OCI-LY1 (cell line): Measurements from ENCODE around the gene REXO4.

Experiments used
- H2AFZ ChIP-seq: fragments of 200-600 bp; sonication (generic), shearing (Covaris generic); 2 replicates; pipeline ENCODE4 v1.6.0; 2014; ENCODE audit warnings: antibody characterized with exemption, mild to moderate bottlenecking, low read length
- H3F3A ChIP-seq: fragments of 200-600 bp; sonication (generic), shearing (Covaris generic); 2 replicates; pipeline ENCODE4 v1.6.0; 2014; ENCODE audit warnings: mild to moderate bottlenecking, antibody characterized with exemption, low read length, moderate library complexity; ENCODE audit not compliant: insufficient read depth
- H3K27ac ChIP-seq: fragments of 200-600 bp; sonication (generic); 2 replicates; pipeline ENCODE4 v1.5.1; 2014; ENCODE audit warnings: low read length, mixed run types, mild to moderate bottlenecking, low read depth; ENCODE audit not compliant: poor library complexity, severe bottlenecking
- H3K27me3 ChIP-seq: fragments of 200-600 bp; sonication (generic); 2 replicates; pipeline ENCODE4 v1.6.0; 2014; ENCODE audit warnings: antibody characterized with exemption, mild to moderate bottlenecking, low read length, moderate library complexity; ENCODE audit not compliant: insufficient read depth
- H3K36me3 ChIP-seq: fragments of 200-600 bp; sonication (generic); 2 replicates; pipeline ENCODE4 v1.6.1; 2014; ENCODE audit warnings: mild to moderate bottlenecking, antibody characterized with exemption, low read length, moderate library complexity, mixed read lengths; ENCODE audit not compliant: insufficient read depth
- H3K4me1 ChIP-seq: fragments of 200-600 bp; sonication (generic); 2 replicates; pipeline ENCODE4 v1.5.1; 2014; ENCODE audit warnings: mild to moderate bottlenecking, low read length, moderate library complexity; ENCODE audit not compliant: insufficient read depth, severe bottlenecking
- H3K4me2 ChIP-seq: fragments of 200-600 bp; sonication (generic), shearing (Covaris generic); 2 replicates; pipeline ENCODE4 v1.6.1; 2014; ENCODE audit warnings: low read length
- H3K4me3 ChIP-seq: fragments of 200-600 bp; sonication (generic); 2 replicates; pipeline ENCODE4 v1.5.1; 2014; ENCODE audit warnings: low read length, low read depth, mild to moderate bottlenecking, mixed read lengths; ENCODE audit not compliant: poor library complexity, severe bottlenecking
- H3K79me2 ChIP-seq: fragments of 200-600 bp; shearing (Covaris generic); 2 replicates; pipeline ENCODE4 v1.6.1; 2016; ENCODE audit warnings: mixed run types, low read length, mixed read lengths; ENCODE audit not compliant: insufficient read depth
- H3K9ac ChIP-seq: fragments of 200-600 bp; sonication (generic), shearing (Covaris generic); 2 replicates; pipeline ENCODE4 v1.6.1; 2014; ENCODE audit warnings: mild to moderate bottlenecking, low read length, mixed read lengths
- H3K9me2 ChIP-seq: fragments of 200-600 bp; sonication (generic), shearing (Covaris generic); 2 replicates; pipeline ENCODE4 v1.6.1; 2014; ENCODE audit warnings: low read depth, mild to moderate bottlenecking, low read length, mixed read lengths
- H3K9me3 ChIP-seq: fragments of 200-600 bp; shearing (Covaris generic); 2 replicates; pipeline ENCODE4 v1.6.1; 2014; ENCODE audit warnings: low read length, mixed read lengths
- H4K20me1 ChIP-seq: fragments of 200-600 bp; sonication (generic), shearing (Covaris generic); 2 replicates; pipeline ENCODE4 v1.6.0; 2016; ENCODE audit warnings: mild to moderate bottlenecking, low read length; ENCODE audit not compliant: insufficient read depth
- EZH2 ChIP-seq: fragments of 200-600 bp; sonication (generic), shearing (Covaris generic); IDR thresholded peaks from 2 replicates; pipeline ENCODE4 v1.8.0; 2017; ENCODE audit warnings: borderline replicate concordance, mixed run types, mild to moderate bottlenecking, antibody characterized with exemption, low read length, moderate library complexity, mixed read lengths
- TF ChIP-seq, protein P1 (sequence below): fragments of 200-600 bp; sonication (generic), shearing (Covaris generic); IDR thresholded peaks from 2 replicates; pipeline ENCODE4 v1.5.1; 2017; ENCODE audit warnings: mild to moderate bottlenecking, antibody characterized with exemption, low read length, moderate library complexity, mixed read lengths

Gene REXO4

DNA sequence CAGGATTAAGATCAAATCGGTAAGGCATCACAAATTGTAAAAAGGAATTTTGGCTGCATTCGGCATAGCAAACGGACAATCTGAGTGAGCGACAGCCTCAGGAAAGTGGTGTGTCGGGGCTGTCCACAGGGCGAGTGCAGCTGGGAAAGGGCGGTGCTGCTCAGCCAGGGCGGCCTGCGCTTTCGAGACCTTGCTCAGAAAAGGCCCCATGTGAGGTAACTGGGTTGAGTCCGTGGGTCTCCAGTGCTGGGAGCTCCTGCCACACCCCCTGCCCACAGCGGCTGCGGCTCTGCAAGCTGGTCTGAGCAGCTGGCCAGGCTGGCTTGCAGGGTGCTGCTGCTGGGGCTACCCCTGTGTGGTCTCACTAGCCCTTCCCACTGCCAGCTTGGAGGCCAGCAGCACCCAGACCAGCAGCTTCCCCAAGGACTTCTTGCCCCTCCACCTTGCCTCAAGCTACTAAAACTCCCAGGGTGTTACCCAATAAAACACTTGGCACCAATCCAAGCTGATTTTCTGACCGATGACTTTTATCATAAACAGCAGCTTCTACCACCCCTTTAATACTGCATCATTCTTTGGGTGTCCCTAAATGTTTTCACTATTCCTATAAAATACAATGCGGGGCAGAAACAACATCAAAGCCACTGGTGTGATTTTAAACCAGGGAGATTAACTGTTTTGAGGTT, 55.3 kb downstream of the REXO4 start:
- H2AFZ ChIP-seq, result no peak overlapping the region
- H4K20me1 ChIP-seq, result no peaks in the 10 kb centered on the region
- H3F3A ChIP-seq, result no peaks in the 10 kb centered on the region
- H3K4me1 ChIP-seq, result peaks cover 7% of the 10 kb centered on the region
- H3K9ac ChIP-seq, result no peak overlapping the region
- no peak overlapping the region for H3K4me2 ChIP-seq
- no peaks in the 10 kb centered on the region for H3K79me2 ChIP-seq
- peaks cover 87% of the 10 kb centered on the region for H3K36me3 ChIP-seq
- no peaks in the 10 kb centered on the region for H3K9me3 ChIP-seq
- H3K27ac ChIP-seq, result no peak overlapping the region
- H3K27me3 ChIP-seq, result no peaks in the 10 kb centered on the region
- no peak overlapping the region for H3K4me3 ChIP-seq
- TF ChIP-seq, protein P1, sequence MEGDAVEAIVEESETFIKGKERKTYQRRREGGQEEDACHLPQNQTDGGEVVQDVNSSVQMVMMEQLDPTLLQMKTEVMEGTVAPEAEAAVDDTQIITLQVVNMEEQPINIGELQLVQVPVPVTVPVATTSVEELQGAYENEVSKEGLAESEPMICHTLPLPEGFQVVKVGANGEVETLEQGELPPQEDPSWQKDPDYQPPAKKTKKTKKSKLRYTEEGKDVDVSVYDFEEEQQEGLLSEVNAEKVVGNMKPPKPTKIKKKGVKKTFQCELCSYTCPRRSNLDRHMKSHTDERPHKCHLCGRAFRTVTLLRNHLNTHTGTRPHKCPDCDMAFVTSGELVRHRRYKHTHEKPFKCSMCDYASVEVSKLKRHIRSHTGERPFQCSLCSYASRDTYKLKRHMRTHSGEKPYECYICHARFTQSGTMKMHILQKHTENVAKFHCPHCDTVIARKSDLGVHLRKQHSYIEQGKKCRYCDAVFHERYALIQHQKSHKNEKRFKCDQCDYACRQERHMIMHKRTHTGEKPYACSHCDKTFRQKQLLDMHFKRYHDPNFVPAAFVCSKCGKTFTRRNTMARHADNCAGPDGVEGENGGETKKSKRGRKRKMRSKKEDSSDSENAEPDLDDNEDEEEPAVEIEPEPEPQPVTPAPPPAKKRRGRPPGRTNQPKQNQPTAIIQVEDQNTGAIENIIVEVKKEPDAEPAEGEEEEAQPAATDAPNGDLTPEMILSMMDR, result no peak
- TF ChIP-seq EZH2, result no peak
- H3K9me2 ChIP-seq, result no peaks in the 10 kb centered on the region

DNA sequence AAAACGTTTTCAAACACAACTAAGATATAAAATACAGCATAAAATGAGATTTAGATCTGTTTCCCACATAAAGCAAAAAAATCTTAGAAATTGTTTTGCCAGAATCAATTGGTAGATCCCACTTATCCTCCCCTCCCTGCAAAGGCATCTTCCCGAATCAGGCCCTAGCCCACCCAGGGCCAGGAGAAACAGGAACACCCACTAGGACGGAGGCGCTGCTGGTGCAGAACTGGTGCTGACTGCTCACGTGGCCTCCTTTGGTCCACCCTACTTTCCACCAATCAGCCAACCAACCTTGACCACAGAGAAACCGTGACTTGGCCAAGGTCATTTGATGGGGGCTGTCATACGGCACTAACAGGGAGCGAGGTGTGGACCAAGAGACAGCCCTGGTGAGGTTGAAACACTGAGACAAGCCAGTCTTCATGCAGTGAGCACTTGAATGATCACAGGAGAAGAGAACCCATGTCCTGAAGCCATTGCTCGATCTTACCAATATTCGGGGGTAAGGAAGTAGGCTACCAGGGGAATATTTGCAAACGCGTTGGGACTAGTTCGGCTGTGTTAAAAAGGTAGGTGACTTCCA, 56.2 kb downstream of the REXO4 start:
- Histone ChIP-seq H3F3A (no peaks in the 10 kb centered on the region), H3K36me3 (peaks cover 87% of the 10 kb centered on the region), H3K9ac (no peak overlapping the region), H3K27me3 (no peaks in the 10 kb centered on the region), H2AFZ (no peak overlapping the region), H3K27ac (no peak overlapping the region), H3K9me2 (no peaks in the 10 kb centered on the region), H3K9me3 (no peaks in the 10 kb centered on the region), H3K4me1 (peaks cover 13% of the 10 kb centered on the region), H4K20me1 (no peaks in the 10 kb centered on the region), H3K79me2 (no peaks in the 10 kb centered on the region; the same call in 1 of the 2 replicates), H3K4me3 (no peak overlapping the region), H3K4me2 (no peak overlapping the region)
- no peak for TF ChIP-seq EZH2
- TF ChIP-seq, protein P1, result no peak

DNA sequence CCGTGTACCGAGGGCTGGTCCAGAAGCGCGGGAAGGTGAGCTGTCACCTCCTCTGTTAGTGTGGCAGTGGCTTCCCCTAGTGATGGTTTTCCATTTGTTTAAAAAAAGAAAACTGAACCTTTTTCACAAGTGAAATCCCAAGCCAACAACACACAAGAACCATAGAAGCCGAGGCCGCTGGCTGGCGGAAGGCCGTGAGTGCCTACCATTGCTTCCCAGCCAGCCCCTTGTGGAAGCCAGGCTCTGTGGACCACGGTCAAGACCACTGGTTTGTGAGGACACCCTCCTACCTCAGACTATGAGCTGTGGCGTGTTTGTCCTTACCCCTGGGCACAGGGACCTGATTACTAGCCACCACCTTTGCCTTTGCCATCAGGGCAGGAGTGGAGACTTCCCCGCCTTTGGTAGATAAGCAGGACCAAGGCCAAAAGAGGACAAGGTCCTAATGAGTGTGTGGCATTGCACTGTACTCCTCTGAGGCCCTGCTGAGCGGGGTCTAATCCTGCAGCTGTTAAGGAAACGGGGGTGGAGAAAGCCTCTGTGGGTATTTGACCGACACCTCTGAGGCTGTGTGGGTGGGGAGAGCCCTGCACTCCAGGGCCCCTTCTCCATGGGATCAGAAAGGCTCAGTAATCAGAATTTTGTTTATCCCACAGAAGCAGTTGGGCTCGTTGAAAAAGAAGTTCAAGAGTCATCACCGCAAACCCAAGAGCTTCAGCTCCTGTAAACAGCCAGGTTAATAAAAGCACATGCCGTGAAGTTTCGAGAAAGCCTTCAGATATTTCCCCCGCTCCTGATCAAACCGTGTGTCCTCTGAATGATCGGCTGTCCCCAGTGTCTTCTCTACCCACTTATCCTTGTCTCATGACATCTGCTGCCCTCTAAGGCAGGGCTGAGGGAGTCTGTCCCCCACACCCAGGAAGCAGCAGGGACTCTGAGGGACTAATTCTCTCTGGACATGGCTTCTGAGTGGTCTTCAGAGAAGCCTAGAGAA, 57.1 kb downstream of the REXO4 start:
- Histone ChIP-seq H3K4me3 (no peak overlapping the region), H2AFZ (no peak overlapping the region), H3K9me3 (no peaks in the 10 kb centered on the region), H3K9me2 (no peaks in the 10 kb centered on the region), H3K9ac (no peak overlapping the region), H3K79me2 (no peaks in the 10 kb centered on the region; the same call in 1 of the 2 replicates), H3K4me2 (no peak overlapping the region), H4K20me1 (no peaks in the 10 kb centered on the region), H3K27ac (no peak overlapping the region), H3K4me1 (peaks cover 15% of the 10 kb centered on the region), H3K27me3 (no peaks in the 10 kb centered on the region), H3K36me3 (peaks cover 78% of the 10 kb centered on the region), H3F3A (peaks cover 2% of the 10 kb centered on the region; the same call in 1 of the 2 replicates)
- TF ChIP-seq, protein P1, result no peak
- no peak for TF ChIP-seq EZH2
